Stimulated activated CD8-positive, alpha-beta memory T cell treated with anti-CD3 and anti-CD28 coated beads, Interleukin-12 subunit alpha, Interleukin-12 subunit beta, amount 100 ng/mL, for 24 hours (primary cell): ENCODE measurements around the gene FANCM.
"Not testable (repeated sequence)": the region's sequence is repeated elsewhere in the genome, so short reads cannot be mapped to it uniquely, and the experiment has no call there.

Experiments used
- DNase-seq: peaks from one replicate; pipeline ENCODE4 v3.0.0-alpha.2; 2020; ENCODE audit errors: extremely low read depth

Gene FANCM

GRCh38 chr14:45140661-45141187 is 5.0 kb downstream of the FANCM start:
- no peak for DNase-seq

- DNase-seq = not testable (repeated sequence)
These were observed 6.4 kb downstream of the FANCM start for GRCh38 chr14:45142083-45142482.

GRCh38 chr14:45144658-45145057 is 8.9 kb downstream of the FANCM start:
- no peak for DNase-seq

- no peak for DNase-seq
These were observed 9.5 kb downstream of the FANCM start for GRCh38 chr14:45145214-45145613.

DNA sequence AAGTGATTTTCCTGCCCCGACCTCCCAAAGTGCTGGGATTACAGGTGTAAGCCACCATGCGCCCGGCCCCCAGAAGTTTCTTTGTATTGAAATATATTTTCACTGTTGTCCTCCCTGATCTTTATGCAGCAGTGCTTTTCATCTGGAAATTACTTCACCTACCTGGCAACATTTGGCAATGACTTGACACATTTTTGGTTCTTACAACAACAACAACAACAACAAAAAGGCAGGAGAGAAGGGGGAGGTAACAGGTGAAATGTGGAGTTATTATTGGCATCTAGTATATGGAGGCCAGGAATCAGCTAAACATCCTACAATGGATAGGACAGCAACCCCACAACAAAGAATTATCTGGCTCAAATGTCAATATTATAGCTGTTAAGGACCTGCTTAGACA is 13.9 kb downstream of the FANCM start:
- DNase-seq = no peak

DNA sequence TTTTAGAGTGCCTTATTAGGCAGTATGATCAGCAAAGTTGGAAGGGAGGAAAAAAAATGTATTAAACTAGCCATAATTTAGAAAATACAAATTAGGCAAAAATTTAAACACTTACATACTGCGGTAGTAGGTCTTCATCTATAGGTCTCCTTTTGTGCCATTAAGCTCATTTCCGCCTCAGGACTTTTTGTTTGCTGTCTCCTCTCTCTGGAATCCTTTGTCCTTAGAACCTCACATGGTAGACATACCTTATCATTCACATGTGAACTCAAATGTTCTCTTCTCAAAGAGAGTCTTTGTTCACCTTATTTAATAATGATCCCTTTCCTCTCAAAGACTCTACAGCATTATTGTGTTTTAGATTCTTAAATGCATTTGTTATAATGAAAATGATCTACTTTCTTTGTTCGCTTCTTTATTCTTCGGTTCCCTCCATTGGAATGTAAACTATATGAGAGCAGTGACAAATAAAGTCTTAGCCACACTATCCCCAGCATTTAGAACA is 14.7 kb downstream of the FANCM start:
- DNase-seq = no peak

- DNase-seq = no peak
These were observed 20.3 kb downstream of the FANCM start for GRCh38 chr14:45156067-45156466.

DNA sequence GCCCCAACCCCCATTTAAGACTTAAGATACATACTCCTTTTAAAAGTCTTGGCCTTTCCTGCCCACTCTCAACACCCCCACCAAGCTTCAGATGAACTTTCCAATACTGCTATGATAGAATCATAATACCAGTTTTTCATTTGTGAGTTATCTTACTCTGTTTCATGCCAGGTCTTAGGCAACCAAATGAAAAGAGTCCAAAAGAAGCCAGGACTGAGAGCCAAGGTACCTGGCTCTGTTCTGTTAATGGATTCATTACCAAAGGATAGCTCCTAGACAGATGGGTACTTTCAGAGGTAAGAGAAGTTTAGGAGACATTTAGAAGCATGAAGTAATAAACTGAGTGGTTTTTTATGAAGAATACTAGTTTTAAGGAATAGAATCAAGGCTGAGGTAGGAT is 34.2 kb downstream of the FANCM start:
- DNase-seq = no peak

DNA sequence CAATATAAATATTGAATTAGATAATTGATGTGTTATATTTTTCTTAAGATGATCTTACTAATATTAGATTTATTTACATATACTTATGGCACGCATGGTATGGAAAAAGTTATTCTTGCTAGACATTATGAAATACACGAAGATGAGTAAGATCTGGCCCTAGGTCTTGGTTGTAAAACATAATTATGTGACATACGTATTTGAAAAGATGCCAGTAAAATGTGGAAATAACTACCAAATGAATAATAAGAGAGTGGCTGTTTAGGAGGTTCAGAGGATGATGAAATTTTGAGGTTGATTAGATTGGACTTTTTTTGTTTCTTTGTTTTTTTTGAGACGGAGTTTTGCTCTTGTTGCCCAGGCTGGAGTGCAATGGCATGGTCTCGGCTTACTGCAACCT is 41.3 kb downstream of the FANCM start:
- DNase-seq = no peak

DNA sequence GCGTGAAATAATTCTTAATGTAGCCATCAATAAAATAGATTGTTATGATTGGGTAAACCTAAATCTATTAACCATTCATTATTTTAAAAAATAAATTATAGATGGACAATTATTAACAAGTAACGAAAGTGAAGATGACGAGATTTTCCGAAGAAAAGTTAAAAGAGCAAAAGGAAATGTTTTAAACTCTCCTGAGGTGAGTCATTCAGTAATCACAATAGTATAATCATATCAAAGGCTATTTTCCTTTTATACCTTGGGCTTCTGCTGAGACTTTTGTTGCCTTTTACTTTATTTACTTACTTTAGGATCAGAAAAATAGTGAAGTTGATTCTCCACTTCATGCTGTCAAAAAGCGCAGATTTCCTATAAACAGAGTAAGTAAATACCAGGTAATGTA is 45.6 kb downstream of the FANCM start:
- DNase-seq = no peak

DNA sequence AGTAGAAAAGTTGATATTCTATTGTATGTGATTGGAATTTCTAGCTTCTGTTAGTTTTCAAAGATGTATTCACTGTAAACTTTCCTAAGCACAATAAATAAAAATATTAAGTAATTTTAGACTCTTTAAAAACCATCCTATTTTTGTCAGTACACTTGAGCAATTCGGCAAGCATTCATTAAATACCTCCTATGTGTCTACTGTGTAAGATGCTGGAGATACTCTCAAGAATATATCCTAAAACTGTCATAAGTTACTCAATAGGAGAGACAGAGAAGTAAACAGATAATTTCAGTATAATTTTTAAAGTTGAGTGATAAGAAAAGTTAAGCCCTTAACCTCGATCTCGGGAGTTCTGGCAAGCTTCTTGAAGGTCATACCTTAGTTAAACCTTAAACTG is 46.1 kb downstream of the FANCM start:
- no peak for DNase-seq

DNA sequence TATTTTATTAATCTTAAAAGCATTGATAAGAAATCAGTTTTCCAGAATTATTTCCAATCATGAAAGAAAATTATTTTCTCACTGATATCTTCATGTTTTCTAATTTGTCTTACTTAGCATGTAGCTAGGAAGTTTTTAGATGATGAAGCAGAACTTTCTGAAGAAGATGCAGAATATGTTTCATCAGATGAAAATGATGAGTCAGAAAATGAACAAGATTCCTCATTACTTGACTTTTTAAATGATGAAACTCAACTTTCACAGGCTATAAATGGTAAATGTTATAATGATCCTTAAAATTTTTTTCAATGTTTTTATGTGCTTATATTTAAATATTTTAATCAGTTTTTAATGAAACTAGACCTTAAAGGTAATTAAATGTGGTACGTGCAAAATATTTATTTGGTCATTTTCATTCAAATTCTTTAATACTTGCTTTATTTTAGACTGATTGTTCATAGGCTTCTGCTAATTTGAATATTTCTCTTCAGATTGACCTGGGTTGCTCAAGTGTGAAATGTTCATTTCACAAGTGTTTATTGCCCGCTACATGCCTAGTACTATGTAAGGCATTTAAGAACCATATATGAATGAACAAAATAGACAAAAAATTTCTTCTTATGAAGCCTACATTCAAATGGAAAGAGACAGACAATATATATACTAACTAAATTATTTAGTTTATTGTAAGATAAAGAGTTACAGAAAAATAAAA is 49.5 kb downstream of the FANCM start:
- DNase-seq = no peak

DNA sequence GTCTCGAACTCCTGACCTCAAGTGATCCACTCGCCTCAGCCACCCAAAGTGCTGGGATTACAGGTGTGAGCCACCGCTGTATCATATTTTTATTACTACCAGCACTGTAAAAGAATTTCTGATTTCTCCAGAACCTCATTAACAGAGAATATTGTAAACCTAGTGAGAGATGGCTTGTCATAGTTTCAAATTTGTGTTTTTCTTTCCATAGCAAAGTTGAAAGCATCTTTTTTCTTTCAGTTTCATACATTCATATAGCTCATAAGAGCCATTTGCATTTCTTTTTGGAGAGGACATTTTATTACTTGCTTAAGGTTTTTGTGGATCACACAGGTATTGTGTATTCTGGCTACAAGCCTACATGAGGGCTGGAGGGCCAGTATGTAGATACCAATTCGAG is 59.2 kb downstream of the FANCM start:
- no peak for DNase-seq

GRCh38 chr14:45198551-45198950 is 62.8 kb downstream of the FANCM start:
- no peak for DNase-seq

DNA sequence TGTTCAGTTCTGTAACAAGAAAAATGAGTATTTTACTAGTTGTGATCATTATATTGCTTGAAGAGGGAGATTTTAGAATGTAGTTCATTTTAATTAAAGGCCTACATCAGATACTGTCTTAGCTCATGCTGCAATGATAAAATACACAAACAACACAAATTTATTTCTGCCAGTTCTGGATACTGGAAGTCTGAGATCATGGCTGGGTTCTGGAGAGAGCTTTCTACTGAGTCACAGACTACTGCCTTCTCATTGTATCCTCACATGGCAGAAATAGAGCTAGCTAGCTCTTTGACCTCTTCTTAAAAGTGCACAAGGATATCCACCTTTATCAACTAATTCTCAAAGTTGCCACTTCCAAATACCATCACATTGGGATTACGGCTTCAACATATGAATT is 63.5 kb downstream of the FANCM start:
- DNase-seq = no peak

DNA sequence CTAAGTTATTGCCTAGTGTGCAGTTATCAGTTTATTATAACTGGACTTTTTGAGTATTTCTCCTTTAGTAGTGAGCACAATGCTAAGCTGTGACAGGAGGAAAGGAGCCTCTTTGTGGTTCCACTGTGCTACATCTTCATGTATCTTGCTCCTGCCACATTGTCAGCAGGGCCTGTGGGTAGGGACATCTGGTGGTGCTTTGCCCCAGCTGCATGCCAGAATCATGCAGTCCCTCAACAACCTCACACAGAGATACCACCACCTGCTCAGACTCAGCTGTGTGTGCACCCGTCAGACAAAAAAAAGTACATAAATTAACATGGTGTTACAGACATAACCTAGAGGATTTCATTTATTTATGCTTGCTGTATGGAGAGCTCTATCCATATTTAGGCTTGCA is 66.2 kb downstream of the FANCM start:
- no peak for DNase-seq

DNA sequence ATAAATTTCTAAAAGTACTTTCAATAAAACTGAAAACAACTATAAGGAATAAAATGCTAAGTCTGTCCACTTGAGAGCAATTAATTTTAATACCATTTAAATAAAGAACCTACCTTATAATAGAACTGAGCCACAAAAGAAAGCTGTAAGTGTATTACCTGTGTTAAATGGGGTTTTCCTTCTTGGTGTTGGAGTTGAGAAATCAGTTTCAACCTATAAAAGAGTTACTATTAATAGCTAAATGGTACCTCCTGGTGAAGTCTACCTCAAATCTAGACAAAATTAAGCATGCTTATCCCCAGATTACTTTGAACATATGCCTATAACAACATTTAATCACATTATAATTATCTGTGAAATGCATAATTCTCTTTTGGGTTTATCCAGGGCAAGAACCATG is 68.5 kb downstream of the FANCM start:
- no peak for DNase-seq

DNA sequence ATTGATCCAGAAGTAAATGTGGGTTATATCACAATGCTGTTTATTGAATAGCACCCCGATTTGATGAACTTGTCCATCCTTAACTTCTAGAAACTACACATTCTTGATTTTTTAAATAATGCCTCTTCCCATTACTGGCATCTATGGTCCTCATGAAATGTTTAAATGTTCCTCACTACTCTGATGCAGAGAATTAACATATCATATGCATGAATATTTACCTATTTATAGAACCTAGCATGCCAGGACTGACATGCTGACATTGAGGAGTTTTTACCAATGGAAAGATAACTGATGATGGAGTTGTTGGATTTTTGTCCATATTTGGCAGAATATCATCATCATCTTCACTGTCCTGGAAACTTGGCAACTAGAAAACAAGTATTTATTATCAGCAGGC is 74.4 kb downstream of the FANCM start:
- no peak for DNase-seq

GRCh38 chr14:45211295-45211694 is 75.6 kb downstream of the FANCM start:
- DNase-seq = no peak

GRCh38 chr14:45212231-45212630 is 76.5 kb downstream of the FANCM start:
- no peak for DNase-seq

GRCh38 chr14:45213716-45214115 is 78.0 kb downstream of the FANCM start:
- DNase-seq = not testable (repeated sequence)

DNA sequence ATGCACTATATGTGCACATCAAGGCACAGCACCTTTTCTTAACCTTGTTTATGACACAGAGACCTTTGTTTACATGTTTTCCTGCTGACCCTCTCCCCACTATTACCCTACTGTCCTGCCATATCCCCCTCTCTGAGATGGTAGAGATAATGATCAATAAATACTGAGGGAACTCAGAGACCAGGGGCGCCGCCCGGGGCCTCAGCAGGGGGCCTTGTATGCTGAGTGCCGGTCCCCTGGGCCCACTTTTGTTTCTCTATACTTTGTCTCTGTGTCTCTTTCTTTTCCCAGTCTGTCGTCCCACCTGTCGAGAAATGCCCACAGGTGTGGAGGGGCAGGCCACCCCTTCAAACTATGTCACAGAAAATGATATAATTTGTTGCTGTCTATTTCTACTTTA is 78.6 kb downstream of the FANCM start:
- DNase-seq = not testable (repeated sequence)

DNA sequence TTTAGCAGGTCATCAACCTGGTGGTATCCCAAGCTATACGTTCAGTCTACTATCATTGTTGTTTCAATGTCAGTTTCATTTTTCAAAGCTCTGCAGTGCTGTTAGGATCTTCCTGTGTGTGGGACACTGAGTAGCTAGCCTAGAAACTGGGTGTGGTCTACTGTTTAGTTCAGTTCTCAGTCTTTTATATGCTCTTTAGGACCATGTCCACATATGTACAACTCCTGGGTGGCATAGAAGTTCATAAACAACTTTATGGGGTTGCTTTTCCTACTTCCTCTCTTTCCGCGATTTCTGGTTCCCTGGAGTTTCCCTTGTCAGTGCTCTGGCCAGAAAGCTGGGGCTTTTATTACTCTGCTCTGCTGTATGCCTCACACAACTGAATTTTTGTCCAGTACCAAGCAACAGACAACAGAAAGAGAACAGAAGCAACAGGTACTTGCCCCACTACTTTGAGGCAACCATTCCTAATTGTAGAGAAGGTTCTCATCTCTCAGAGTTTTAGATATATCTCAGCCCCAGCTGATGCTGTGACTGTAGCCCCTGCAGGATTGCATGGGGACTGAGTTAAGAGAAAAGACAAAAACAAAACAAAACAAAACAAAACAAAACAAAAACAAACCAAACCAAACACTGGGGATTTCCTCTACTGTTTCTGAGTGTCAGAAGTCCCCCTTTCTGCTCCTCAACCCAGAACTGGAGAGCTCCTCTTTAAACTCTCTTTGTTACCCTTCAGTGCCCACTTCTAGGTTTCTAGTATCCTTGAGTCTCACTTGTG is 86.9 kb downstream of the FANCM start:
- no peak for DNase-seq
